Measurements from ENCODE around the gene ANO6. TPM values are rescaled to one million over a fixed set of nuclear protein-coding genes. Genes with fewer than 3 reads are reported as not detected.
"Not testable (repeated sequence)": the region's sequence is repeated elsewhere in the genome, so short reads cannot be mapped to it uniquely, and the experiment has no call there.

The ANO6 gene
- total RNA-seq, 1 donor from 2014 or later: 69.9 TPM

- DNase-seq (ENCODE audit: low read depth): no peak
- H3K4me3 ChIP-seq (ENCODE audit: low read depth, low read length): no peak overlapping the region
- no peak for TF ChIP-seq CTCF (IDR thresholded peaks at IDR 0.05; ENCODE audit: insufficient read depth, low read length, poor library complexity, severe bottlenecking)
Measured at GRCh38 chr12:45259675-45260074, 43.8 kb downstream of the ANO6 start.

GRCh38 chr12:45260104-45260815, 44.4 kb downstream of the ANO6 start:
- DNase-seq (ENCODE audit: low read depth): no peak
- H3K36me3 ChIP-seq (ENCODE audit: control insufficient read depth, insufficient read depth, low read length): no peaks in the 10 kb centered on the region
- TF ChIP-seq CTCF (IDR thresholded peaks at IDR 0.05; ENCODE audit: insufficient read depth, low read length, poor library complexity, severe bottlenecking): no peak
- H3K27me3 ChIP-seq (ENCODE audit: control insufficient read depth, insufficient read depth, low read length): no peaks in the 10 kb centered on the region
- H3K4me3 ChIP-seq (ENCODE audit: low read depth, low read length): no peak overlapping the region

More at GRCh38 chr12:45259675-45260074, 43.8 kb downstream of the ANO6 start:
- Histone ChIP-seq H3K27me3 (ENCODE audit: control insufficient read depth, insufficient read depth, low read length) (no peaks in the 10 kb centered on the region), H3K36me3 (ENCODE audit: control insufficient read depth, insufficient read depth, low read length) (no peaks in the 10 kb centered on the region)

GRCh38 chr12:45260854-45261253, 45.0 kb downstream of the ANO6 start:
- no peak for TF ChIP-seq CTCF (IDR thresholded peaks at IDR 0.05; ENCODE audit: insufficient read depth, low read length, poor library complexity, severe bottlenecking)

GRCh38 chr12:45262185-45262584, 46.3 kb downstream of the ANO6 start:
- H3K4me3 ChIP-seq (ENCODE audit: low read depth, low read length); H3K36me3 ChIP-seq (ENCODE audit: control insufficient read depth, insufficient read depth, low read length); DNase-seq (ENCODE audit: low read depth); H3K27me3 ChIP-seq (ENCODE audit: control insufficient read depth, insufficient read depth, low read length): not testable (repeated sequence)

More at GRCh38 chr12:45260854-45261253, 45.0 kb downstream of the ANO6 start:
- H3K4me3 ChIP-seq (ENCODE audit: low read depth, low read length): no peak overlapping the region
- no peaks in the 10 kb centered on the region for H3K36me3 ChIP-seq (ENCODE audit: control insufficient read depth, insufficient read depth, low read length)
- DNase-seq (ENCODE audit: low read depth): no peak
- H3K27me3 ChIP-seq (ENCODE audit: control insufficient read depth, insufficient read depth, low read length): no peaks in the 10 kb centered on the region

- Histone ChIP-seq H3K4me3 (ENCODE audit: low read depth, low read length) (no peak overlapping the region), H3K27me3 (ENCODE audit: control insufficient read depth, insufficient read depth, low read length) (no peaks in the 10 kb centered on the region), H3K36me3 (ENCODE audit: control insufficient read depth, insufficient read depth, low read length) (no peaks in the 10 kb centered on the region)
- no peak for DNase-seq (ENCODE audit: low read depth)
- no peak for TF ChIP-seq CTCF (IDR thresholded peaks at IDR 0.05; ENCODE audit: insufficient read depth, low read length, poor library complexity, severe bottlenecking)
Measured at GRCh38 chr12:45263587-45263986, 47.7 kb downstream of the ANO6 start.

- no peaks in the 10 kb centered on the region for H3K36me3 ChIP-seq (ENCODE audit: control insufficient read depth, insufficient read depth, low read length)
- no peaks in the 10 kb centered on the region for H3K27me3 ChIP-seq (ENCODE audit: control insufficient read depth, insufficient read depth, low read length)
- DNase-seq (ENCODE audit: low read depth): no peak
- peak overlapping the region; percentile 10 for H3K4me3 ChIP-seq (ENCODE audit: low read depth, low read length)
- TF ChIP-seq CTCF (IDR thresholded peaks at IDR 0.05; ENCODE audit: insufficient read depth, low read length, poor library complexity, severe bottlenecking): peak; percentile 39
Measured at GRCh38 chr12:45268672-45269411, 52.9 kb downstream of the ANO6 start.
